ENCODE data around the gene CSNK2A3.

DNA sequence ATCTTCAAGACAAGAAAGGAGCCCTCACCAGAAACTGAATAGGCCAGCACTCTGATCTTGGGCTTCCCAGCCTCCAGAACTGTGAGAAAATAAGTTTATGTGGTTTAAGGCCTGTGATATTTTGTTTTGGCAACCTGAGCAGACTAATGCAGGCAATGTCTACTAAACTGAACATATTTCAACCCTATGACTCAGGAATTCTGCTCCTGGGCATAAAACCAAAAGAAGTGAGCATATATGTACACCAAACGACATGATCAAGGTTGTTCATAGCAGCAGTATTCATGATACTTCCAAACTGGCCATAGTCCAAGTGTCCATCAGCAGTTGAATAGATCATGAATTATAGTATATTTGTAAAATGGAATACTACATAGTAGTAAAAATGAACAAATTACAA, 29.0 kb downstream of the CSNK2A3 start:
- TF ChIP-seq, protein P1, sequence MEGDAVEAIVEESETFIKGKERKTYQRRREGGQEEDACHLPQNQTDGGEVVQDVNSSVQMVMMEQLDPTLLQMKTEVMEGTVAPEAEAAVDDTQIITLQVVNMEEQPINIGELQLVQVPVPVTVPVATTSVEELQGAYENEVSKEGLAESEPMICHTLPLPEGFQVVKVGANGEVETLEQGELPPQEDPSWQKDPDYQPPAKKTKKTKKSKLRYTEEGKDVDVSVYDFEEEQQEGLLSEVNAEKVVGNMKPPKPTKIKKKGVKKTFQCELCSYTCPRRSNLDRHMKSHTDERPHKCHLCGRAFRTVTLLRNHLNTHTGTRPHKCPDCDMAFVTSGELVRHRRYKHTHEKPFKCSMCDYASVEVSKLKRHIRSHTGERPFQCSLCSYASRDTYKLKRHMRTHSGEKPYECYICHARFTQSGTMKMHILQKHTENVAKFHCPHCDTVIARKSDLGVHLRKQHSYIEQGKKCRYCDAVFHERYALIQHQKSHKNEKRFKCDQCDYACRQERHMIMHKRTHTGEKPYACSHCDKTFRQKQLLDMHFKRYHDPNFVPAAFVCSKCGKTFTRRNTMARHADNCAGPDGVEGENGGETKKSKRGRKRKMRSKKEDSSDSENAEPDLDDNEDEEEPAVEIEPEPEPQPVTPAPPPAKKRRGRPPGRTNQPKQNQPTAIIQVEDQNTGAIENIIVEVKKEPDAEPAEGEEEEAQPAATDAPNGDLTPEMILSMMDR (conservative IDR thresholded peaks at IDR 0.05; ENCODE audit: low read depth in 2 of 2), result no peak
- TF ChIP-seq CREB1 (CRISPR knock-in tag; IDR thresholded peaks at IDR 0.05; ENCODE audit: low read depth) (no peak), EZH2phosphoT487 (IDR thresholded peaks at IDR 0.05; ENCODE audit: unreplicated experiment) (no peak)
- TF ChIP-seq, protein P2, sequence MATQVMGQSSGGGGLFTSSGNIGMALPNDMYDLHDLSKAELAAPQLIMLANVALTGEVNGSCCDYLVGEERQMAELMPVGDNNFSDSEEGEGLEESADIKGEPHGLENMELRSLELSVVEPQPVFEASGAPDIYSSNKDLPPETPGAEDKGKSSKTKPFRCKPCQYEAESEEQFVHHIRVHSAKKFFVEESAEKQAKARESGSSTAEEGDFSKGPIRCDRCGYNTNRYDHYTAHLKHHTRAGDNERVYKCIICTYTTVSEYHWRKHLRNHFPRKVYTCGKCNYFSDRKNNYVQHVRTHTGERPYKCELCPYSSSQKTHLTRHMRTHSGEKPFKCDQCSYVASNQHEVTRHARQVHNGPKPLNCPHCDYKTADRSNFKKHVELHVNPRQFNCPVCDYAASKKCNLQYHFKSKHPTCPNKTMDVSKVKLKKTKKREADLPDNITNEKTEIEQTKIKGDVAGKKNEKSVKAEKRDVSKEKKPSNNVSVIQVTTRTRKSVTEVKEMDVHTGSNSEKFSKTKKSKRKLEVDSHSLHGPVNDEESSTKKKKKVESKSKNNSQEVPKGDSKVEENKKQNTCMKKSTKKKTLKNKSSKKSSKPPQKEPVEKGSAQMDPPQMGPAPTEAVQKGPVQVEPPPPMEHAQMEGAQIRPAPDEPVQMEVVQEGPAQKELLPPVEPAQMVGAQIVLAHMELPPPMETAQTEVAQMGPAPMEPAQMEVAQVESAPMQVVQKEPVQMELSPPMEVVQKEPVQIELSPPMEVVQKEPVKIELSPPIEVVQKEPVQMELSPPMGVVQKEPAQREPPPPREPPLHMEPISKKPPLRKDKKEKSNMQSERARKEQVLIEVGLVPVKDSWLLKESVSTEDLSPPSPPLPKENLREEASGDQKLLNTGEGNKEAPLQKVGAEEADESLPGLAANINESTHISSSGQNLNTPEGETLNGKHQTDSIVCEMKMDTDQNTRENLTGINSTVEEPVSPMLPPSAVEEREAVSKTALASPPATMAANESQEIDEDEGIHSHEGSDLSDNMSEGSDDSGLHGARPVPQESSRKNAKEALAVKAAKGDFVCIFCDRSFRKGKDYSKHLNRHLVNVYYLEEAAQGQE (IDR thresholded peaks at IDR 0.05; ENCODE audit: unreplicated experiment), result no peak

Data from GM23338 (cell line).